Astrocyte of the spinal cord (primary cell): ENCODE results near the gene RSBN1.

Source experiments
- DNase-seq: peaks from one replicate; pipeline ENCODE4 v3.0.0; 2011; ENCODE audit warnings: low read depth, low spot score
- H3K4me3 ChIP-seq: 2 replicates; pipeline ENCODE4 v1.5.1; 2011; ENCODE audit warnings: low read depth, mild to moderate bottlenecking, low read length, moderate library complexity
- CTCF ChIP-seq: IDR thresholded peaks from 2 replicates; pipeline ENCODE4 v1.5.1; 2012; ENCODE audit warnings: low read depth, mild to moderate bottlenecking, low read length, inconsistent platforms
- in situ Hi-C: cut with HindIII; loops from 2 replicates; pipeline ENCODE4 v1.10.0; 2017; ENCODE audit warnings: low sequenced_read_pairs

RSBN1 gene

GRCh38 chr1:113818578-113818977 lies 6.3 kb upstream of the RSBN1 start:
- TF ChIP-seq CTCF = no peak

GRCh38 chr1:113813218-113813617 lies 942 bp upstream of the RSBN1 start:
- H3K4me3 ChIP-seq = no peak overlapping the region
- no peak for TF ChIP-seq CTCF
- in situ Hi-C loops = no loop called here
- no peak for DNase-seq

More at GRCh38 chr1:113818578-113818977, 6.3 kb upstream of the RSBN1 start:
- no peak for DNase-seq
- H3K4me3 ChIP-seq = no peak overlapping the region
- in situ Hi-C loops = no loop called here

- TF ChIP-seq CTCF = no peak
- in situ Hi-C loops = no loop called here
- H3K4me3 ChIP-seq = peak overlapping the region; percentile 50
- no peak for DNase-seq
Measured at GRCh38 chr1:113812661-113813135, 422 bp upstream of the RSBN1 start.

- in situ Hi-C loops = no loop called here
- peak; percentile 39 for DNase-seq
- TF ChIP-seq CTCF = no peak
- H3K4me3 ChIP-seq = peak overlapping the region; percentile 90
Measured at GRCh38 chr1:113811156-113811887, 954 bp downstream of the RSBN1 start.

- DNase-seq = peak; percentile 22
- TF ChIP-seq CTCF = no peak
- H3K4me3 ChIP-seq = peak overlapping the region; percentile 90
- in situ Hi-C loops = no loop called here
Measured at GRCh38 chr1:113809670-113810602, 2.3 kb downstream of the RSBN1 start.

- no peak for TF ChIP-seq CTCF
- in situ Hi-C loops = no loop called here
- DNase-seq = no peak
- no peak overlapping the region for H3K4me3 ChIP-seq
Measured at GRCh38 chr1:113808450-113809195, 3.7 kb downstream of the RSBN1 start.
